Coronary artery (tissue), 2 donors: ENCODE results near the gene XXYLT1.

Experiments used
- DNase-seq: peaks from one replicate; pipeline ENCODE4 v3.0.0-alpha.2; 2017; ENCODE audit warnings: low spot score
- H3K27ac ChIP-seq, 2 donors: fragments of 200-600 bp; sonication (generic); one replicate each; pipeline ENCODE4 v1.5.1; 2016 to 2019
- H3K4me3 ChIP-seq: fragments of 200-600 bp; sonication (generic); 2 replicates; pipeline ENCODE4 v1.5.1; 2016; ENCODE audit warnings: mild to moderate bottlenecking, moderate library complexity
- TF ChIP-seq, protein P1 (sequence below): fragments of 200-600 bp; sonication (generic); IDR thresholded peaks from one replicate; pipeline ENCODE4 v1.5.1; 2019; ENCODE audit warnings: antibody characterized with exemption

XXYLT1 gene

DNA sequence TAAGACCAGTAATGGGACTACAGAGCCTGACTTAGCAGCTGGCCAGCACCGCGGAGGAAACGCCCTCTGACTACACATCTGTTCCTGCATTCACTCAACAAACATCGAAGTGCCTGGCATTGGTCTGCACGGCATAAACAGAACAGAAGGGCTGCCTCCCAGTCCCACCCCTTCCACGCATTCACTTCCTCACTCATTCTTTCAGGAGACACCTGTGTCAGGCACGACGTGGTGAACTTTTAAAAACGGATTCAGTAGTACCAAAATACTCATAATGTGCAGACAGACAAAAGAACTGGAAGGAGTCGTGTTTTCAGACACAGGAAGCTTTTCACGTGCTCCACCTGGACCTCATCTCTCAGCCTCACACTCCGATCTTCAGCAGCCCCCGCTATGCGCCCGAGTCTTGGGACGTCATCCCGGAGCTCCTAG is 123.3 kb downstream of the XXYLT1 start:
- DNase-seq: no peak
- no peak overlapping the region for H3K27ac ChIP-seq
- no peak overlapping the region for H3K4me3 ChIP-seq
- TF ChIP-seq, protein P1, sequence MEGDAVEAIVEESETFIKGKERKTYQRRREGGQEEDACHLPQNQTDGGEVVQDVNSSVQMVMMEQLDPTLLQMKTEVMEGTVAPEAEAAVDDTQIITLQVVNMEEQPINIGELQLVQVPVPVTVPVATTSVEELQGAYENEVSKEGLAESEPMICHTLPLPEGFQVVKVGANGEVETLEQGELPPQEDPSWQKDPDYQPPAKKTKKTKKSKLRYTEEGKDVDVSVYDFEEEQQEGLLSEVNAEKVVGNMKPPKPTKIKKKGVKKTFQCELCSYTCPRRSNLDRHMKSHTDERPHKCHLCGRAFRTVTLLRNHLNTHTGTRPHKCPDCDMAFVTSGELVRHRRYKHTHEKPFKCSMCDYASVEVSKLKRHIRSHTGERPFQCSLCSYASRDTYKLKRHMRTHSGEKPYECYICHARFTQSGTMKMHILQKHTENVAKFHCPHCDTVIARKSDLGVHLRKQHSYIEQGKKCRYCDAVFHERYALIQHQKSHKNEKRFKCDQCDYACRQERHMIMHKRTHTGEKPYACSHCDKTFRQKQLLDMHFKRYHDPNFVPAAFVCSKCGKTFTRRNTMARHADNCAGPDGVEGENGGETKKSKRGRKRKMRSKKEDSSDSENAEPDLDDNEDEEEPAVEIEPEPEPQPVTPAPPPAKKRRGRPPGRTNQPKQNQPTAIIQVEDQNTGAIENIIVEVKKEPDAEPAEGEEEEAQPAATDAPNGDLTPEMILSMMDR: no peak

DNA sequence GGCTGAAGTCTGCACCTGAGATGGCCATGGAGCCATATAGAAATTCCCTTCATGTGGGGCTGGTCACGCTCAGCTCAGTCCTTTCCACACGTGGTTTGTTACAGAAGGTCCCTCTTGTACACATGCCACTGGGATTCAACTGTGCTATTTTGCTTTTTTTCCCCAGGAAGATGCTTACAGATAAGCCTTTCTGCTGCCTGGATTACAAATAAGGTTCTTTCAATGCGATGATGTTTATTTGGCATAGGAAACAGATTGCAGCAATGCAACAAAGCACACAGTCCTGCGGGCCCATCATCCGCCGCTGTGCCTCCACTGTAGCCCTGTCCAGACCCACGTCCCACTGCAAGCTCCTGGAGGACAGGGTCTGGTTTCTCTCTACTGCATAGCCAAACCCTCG is 124.8 kb downstream of the XXYLT1 start:
- DNase-seq: no peak
- TF ChIP-seq, protein P1: no peak
- no peak overlapping the region for H3K27ac ChIP-seq
- no peak overlapping the region for H3K4me3 ChIP-seq

DNA sequence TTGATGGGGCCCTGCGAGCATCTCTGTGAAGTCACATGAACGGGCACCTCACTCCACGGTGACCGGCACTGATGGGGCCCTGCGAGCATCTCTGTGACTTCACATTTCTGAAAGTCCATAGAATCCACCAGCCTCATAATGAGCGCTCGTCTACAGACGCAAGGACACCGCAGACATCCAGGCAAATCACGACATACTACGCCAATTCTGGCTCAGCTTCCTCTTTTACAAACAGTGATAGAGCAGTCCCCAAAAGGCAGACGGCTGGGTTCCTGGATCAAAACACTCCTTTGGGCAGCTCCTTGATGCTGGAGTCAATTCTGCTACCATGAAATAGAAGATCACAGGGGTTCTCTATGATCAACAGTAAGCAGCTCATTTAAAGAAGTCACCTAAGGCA is 125.4 kb downstream of the XXYLT1 start:
- no peak overlapping the region for H3K27ac ChIP-seq
- TF ChIP-seq, protein P1: no peak
- no peak overlapping the region for H3K4me3 ChIP-seq
- DNase-seq: no peak

DNA sequence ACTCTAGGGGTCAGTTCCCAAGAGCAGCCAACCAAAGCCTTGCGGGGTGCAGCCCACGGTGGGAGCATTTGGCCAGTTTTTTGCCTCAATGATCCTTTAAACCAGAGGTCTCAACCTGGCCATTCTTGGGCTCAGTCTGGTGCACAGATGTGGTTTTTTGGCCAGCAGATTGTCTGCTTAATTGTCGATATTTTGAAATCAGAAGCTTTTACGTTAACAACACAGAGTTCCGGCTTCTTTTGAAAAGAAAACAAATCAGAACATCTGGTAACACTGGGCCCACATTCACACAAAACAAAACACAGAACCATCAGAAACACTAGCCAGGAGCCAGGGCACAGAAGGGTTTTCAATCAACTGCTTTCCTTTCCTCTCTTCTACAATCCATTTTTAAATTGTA is 127.7 kb downstream of the XXYLT1 start:
- Histone ChIP-seq H3K27ac (no peak overlapping the region), H3K4me3 (no peak overlapping the region)
- no peak for DNase-seq
- TF ChIP-seq, protein P1: no peak

DNA sequence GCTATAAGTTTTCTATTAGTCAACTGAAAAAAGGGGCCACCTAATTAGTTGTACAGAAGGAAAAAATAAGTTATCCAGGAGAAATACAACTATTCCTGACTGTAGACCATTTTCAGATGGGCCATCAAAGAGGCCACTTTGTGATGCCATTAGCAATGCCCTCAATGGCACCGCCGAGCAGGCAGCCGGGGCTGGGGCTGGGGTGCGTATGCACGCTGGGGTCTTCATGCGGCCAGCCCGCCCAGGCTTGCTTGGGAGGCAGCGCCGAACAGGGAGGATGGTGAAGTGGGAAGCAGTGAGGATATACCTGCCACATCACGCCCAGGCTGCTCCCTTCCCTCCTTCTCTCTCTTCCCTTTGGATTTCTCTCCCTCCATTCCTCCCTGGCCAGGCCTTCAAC is 128.4 kb downstream of the XXYLT1 start:
- DNase-seq: no peak
- no peak overlapping the region for H3K4me3 ChIP-seq
- H3K27ac ChIP-seq: no peak overlapping the region
- TF ChIP-seq, protein P1: no peak

DNA sequence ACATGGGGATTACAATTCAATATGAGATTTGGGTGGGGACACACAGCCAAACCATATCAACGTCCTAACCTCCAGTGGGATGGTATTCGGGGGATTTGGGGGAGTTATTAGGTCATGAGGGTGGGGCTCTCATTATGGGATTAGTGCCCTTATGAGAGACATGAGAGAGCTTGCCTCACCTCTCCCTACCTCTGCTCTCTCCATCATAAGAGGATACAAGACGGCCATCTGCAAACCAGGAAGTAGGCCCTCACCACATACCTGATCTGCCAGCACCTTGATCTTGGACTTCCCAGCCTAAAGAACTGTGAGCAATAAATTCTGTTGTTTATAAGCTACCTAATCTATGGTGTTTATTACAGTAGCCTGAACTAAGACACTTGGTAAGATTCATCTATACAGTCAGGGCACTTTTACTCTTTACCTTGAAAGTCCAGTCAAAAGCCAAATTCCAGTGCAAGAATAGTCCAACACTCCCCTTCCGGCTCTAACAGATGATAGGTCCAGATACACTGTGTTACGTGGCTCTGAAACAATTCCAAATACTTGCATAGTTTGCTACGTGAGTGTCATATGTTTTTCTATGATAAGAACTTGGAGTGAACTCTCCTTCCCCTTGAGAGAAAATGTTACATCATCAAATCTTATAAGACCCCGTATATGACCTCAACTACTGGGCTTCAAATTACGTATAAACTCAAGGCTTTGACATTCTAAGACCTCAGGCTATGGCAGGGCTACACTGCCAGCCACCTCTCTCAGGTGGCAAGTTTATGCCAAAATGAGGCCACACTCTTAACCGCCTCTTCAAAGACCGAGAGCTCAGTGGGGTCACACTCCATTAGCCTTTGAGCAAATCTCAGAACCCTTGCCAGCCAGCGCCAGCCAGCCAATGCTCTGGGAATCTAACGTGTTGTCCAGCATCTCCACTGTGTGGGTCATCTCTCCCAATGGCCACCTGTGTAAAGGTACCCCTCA is 129.9 kb downstream of the XXYLT1 start:
- no peak for DNase-seq
- Histone ChIP-seq H3K4me3 (no peak overlapping the region), H3K27ac (no peak overlapping the region)
- TF ChIP-seq, protein P1: no peak

DNA sequence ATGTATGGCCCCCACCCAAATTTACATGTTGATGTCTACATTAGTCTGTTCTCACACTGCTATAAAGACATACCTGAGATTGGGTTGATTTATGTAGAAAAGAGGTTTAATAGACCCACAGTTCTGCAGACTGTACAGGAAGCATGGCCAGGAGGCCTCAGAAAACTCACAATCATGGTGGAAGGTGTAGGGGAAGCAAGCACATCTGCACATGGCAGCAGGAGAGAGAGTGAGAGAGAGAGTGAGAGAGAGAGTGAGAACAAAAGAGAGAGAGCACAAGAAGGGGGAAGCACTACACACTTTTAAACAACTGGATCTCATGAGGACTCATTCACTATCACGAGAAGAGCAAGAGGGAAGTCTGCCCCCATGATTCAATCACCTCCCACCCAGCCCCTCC is 130.5 kb downstream of the XXYLT1 start:
- Histone ChIP-seq H3K27ac (no peak overlapping the region), H3K4me3 (no peak overlapping the region)
- TF ChIP-seq, protein P1: no peak
- DNase-seq: no peak
